Stimulated activated CD4-positive, alpha-beta T cell treated with anti-CD3 and anti-CD28 coated beads, Interleukin-4, amount 100 ng/mL, for 4 hours (primary cell): ENCODE data around the gene UCMA.
"Not testable (repeated sequence)": the region's sequence is repeated elsewhere in the genome, so short reads cannot be mapped to it uniquely, and the experiment has no call there.

ENCODE experiments used
- DNase-seq, 2 experiments: peaks; one replicate each; pipeline ENCODE4 v3.0.0-alpha.2; 2020

Gene UCMA, protein sequence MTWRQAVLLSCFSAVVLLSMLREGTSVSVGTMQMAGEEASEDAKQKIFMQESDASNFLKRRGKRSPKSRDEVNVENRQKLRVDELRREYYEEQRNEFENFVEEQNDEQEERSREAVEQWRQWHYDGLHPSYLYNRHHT

DNA sequence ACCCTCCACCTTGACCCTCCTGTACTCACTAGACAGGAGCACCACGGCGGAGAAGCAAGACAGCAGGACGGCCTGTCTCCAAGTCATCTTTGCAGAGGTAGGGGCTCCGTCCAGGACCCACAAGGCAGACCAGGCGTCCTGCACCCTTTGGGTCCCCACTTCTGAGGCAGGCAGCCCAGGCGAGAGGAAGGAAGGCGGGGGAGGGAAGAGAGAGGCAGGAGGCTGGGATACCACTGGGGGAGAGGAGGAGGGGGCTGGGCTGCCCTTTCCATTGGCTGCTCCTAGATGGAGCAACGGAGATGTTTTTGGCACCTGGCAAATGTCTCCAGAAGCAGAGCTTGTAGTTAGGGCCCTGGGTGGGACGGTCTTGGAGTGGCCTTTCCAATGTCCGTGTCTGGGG, at the start of gene UCMA:
UCMA (minus strand) TSS at position 203 of the 400 bp plus-strand sequence; CDS start at position 87, 116 bp downstream.
- no peak for DNase-seq

DNA sequence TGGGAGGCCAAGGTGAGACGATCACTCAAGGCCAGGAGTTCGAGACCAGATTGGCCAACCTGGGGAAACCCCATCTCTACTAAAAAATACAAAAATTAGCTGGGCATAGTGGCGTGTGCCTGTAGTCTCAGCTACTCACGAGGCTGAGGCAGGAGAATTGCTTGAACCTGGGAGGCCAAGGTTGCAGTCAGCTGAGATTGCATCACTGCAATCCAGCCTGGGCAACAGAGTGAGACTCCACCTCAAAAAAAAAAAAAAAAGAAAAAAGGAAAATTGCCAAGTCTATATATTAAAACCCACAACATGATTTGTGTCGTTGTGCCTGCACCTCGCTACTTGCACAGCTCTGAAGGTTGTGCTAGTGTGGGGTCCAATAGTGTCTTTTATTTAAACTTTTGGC, 48.2 kb upstream of the UCMA start:
- DNase-seq = not testable (repeated sequence)

DNA sequence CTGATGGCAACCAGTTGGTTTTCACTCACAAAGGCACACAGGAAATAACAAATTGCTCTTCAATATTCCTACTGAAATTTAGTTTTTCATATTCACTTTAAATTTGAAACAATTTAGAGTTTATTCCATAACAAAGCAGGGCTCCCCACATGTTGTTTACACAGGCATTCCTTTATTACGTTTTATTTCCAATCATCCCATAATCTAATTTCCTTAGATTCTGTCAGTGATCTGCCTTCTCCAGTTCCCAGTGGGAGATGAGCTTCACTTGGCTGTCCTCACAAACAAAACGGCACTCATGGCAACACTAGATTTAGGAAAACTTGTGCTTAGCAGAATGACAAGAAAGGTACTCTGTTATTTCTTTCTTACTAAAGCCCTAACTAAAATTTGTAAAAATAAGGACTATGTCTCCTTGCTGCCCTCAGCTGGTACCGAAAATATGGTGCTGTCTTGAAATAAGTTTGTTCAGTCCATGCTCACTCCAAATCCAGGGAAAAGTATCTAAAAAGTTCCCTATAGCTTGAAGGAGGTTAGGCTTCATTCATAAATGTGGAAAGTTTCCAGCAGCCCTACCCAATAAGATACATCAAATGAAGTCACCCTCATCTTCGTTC, 42.7 kb upstream of the UCMA start:
- no peak for DNase-seq

DNA sequence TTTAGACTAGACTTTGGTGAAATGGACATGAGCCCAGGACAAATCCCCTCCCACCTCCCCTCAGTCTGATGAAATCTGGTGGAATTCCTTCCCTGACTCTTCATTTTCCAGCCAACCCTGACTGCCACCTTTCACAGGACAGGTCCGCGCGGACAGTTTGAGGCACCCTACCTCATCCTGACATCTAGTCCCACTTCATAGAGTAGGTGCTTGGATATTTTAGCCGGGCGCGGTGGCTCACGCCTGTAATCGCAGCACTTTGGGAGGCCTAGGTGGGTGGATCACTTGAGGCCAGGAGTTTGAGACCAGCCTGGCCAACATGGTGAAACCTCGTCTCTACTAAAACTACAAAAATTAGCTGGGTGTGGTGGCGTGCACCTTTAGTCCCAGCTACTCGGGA, 42.0 kb upstream of the UCMA start:
- not testable (repeated sequence) for DNase-seq

DNA sequence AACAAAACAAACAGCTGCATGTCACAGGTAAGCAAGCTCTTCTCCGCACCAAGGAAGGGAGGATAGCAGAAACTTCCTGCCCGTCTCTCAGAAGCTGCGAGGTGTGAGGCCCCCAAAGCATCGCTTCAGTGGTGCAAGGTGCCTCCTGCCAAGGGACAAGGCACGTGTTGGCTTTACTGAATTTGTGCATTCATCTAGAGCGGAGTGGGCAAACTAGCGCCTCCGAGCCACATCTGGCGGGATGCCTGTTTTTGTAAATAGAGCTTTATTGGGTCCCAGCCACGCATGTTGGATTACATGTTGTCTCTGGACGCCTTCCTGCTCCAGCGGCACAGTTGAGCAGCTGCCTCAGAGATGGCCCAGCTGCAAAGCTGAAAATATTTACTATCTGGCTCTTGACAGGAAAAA, 38.0 kb upstream of the UCMA start:
- no peak for DNase-seq

DNA sequence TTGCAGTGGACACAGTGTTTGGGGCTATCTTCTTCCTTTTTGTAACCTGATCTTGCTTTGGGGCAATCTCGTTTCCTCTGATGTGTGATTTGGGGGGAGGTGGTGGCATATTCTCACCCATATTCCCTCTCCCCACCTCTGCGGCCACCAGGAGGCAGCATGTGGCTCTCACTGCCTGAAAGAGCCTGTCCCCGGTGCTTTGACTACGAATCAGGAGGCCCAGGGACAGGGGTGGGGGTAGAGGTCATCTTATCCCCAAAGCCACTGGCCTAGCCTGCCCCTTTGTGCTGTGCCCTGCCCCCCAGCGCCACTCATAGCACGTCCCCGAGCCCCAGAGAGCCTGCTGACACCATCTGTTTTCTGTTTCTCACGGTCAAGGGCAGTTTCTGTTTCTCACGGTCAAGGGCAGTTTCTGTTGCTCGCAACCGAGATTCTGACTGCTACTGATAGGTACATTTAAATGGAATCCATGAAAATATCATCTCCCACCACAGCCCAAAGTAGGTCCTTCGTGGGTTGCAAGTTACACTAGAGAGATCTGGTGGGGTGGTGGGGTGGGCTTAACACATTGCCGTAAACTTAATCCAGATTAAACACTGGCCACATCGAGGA, 37.5 kb upstream of the UCMA start:
- peak; percentile 24 to 29 for DNase-seq

DNA sequence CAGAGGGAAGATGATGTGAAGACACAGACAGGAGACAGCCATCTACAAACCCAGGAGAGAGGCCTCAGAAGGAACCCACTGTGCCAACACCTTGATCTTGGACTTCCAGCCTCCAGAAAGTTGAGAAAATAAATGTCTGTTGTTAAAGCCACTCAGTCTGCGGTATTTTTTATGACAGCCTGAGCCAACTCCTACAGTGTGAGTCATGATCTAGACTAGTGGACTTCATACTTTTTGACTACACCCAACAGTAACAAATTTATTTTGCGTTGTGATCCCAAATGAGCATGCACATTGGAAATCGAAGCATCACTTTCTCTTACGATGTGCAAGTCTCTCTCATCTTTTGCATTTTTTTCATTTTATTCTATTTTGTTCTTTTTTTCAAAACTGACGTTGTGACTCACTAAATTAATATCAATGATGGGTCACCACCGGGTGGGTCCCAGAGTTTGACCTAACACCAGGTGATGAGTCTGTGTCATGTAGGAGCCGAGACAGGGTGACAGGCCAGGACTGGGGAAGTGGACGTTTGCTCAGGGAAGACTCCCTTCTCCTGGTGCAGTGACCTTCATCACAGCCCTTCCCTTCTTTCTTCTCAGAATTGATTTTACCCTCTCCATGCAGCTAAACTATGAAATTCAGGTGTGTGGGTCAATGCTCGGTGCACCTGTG, 36.8 kb upstream of the UCMA start:
- DNase-seq = no peak

DNA sequence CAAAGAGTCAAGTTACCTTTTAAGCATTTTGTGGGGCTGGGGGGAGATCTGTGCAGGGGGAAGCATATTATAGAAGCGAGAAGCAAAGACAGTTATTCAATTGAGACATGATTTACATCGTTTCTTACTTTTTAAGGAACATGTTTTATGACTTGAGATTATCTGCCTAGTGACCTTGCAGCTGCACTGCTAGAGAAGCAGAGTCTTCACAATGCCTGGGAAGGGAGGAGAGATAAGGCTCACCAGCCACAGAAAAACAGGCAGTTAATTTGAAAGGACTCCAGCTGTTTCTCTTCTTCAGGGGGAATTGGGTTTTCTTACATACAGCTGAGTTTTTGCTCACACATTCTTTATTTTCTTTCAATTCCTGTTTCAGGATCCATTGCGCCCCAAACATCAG, 34.7 kb upstream of the UCMA start:
- no peak for DNase-seq

DNA sequence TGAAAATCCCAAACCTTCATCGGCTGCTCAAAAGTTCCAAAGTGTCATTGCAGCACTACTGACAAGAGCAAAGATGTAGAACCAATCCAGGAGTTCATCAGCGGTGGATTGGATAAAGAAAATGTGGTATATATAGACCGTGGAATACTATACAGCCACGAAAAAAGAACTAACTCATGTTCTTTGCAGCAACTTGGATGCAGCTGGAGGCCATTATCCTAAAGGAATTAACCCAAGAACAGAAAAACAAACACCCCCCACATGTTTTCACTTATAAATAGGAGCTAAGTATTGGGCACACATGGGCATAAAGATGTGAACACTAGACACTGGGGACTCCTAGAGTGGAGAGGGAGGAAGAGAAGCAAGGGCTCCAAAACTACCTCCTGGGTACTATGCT, 34.1 kb upstream of the UCMA start:
- DNase-seq = no peak

DNA sequence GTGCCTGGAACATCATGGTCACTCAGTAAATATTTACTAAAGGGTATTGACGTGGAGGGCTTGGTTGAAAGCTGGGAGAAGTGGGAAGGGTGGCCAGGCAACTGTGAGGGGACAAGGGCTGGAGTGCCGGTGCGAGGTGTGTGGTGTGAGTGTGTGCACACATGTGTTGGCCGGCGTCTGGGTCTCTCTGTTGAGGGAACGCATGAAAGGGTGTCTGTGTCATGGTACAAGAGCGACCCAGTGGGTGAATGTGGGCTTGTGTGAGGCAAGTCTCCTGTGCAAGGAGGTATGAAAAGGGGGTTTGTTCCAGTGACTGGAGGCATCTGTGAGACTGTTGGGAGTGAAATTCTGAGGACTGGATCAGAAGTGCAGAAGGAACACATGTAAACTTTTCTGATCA, 29.4 kb upstream of the UCMA start:
- no peak for DNase-seq

DNA sequence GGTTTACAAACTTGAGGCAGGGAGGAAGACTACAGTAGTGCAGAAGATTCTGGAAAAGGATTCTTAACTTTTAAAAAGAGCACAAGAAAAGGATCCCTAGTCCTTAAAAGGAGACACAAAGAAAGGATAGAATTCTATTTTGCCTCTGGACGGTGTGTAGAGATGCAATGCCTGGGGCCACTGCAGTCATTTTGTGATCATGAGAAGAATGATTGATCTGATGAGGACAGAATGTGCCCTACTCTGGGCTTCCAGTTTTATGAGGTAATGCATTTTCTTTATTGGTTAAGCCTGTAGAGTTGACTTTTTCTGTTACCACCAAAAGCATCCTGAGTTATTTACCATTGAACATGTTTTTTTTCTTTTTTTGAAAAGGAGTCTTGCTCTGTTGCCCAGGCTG, 28.3 kb upstream of the UCMA start:
- no peak for DNase-seq

DNA sequence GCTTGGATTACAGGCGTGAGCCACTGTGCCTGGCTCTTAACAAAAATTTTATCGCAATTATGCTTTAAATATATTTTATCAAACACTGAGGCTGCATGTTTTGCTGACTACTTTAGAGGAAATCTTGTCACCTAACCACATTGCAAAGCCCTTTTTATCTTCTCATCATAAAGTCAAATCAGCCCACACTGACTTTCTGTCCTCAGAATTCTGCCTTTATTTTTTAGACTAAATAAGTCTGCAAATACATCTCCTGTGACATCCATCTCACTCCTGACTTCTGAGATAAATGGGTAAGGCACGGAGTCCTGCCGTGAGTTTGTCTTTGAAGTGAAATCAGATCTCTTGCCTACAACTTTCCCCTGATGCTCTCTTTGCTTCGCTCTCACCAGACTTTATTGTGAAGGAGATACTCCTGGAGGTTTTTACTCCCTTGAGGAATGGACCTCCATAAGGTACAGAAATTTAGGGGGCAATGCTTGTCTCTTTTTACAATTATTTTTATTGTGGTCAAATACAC, 23.5 kb upstream of the UCMA start:
- DNase-seq = no peak

DNA sequence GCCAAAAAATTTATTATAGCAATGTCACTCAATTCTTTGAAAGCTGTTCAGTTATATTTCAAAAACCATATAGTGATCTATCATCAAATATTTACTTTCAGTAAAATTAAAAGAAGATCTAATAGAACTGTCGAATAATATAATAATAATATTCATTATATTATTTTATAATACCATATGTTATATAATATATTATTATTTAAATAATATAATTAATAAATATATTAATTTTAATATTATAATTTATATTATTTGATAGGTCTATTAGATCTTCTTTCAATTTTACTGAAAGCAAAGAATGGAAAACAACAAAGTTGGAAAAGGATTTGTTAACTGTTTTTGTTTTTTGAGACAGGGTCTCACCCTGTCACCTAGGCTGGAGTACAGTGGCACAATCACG, 22.5 kb upstream of the UCMA start:
- no peak for DNase-seq

DNA sequence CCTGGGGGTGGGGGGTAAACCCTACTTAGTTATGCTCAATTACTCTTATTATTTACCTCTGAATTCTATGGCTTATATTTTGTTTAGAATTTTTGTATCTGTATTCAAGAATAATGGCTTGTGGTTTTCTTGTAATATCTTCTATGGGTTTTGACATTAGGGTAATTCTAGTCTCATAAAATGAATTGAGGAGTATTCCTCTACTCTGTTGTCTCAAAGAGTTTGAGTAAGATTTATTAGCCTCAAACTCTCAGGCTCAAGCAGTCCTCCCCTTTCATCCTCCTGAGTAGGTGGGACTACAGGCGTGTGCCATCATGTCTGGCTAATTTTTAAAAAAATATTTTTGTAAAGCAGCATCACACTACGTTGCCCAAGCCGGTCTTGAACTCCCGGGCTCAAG, 19.6 kb upstream of the UCMA start:
- DNase-seq = no peak

DNA sequence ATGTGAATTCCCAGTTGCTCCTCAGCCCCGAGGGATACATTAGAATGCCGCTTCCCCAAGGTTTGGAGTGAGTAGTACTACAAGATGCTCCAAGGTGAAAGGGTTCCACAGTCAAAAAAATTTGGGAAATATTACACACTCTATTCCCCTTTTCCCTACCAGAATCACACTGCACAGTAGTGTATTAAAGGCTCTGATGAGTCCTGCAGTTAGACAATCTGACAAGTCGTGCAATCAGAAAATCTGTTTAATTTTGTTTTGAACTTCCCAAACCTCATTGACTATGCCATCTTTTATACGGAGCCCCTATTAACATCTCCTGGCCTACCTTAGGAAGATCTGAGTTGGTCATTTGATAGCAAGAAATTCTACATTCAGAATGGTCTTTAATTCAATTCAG, 13.6 kb upstream of the UCMA start:
- no peak for DNase-seq

DNA sequence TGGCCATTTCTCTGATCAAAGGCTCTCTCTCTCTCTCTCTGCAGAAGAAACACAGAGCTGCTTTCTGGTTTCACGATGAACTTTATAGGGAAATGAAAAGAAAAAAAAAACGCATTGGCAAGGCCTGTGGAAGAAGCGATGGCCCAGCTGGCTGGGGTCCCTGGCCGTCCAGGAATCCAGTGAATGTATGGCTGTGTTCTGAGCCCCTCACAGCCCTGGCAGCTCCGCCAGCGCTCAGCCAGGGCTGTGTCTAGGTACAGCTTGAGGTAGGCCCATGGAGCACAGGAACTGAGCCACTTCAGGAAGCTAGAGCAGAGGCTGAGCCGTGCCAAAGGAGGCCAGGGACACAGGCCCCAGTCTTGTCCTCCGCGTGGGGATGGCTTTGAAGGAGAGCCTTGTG, 13.1 kb upstream of the UCMA start:
- DNase-seq = no peak

DNA sequence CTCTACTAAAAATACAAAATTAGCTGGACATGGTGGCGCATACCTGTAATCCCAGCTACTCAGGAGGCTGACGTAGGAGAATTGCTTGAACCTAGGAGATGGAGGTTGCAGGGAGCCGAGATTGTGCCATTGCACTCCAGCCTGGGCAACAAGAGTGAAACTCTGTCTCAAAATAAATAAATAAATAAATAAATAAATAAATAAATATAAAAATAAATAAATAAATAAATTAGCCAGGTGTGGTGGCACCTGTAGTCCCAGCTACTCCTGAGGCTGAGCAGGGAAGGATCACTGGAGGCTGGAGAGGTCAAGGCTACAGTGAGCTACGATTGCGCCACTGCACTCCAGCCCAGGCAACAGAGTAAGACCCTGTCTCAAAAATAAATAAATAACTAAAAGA, 8.1 kb upstream of the UCMA start:
- DNase-seq = not testable (repeated sequence)

DNA sequence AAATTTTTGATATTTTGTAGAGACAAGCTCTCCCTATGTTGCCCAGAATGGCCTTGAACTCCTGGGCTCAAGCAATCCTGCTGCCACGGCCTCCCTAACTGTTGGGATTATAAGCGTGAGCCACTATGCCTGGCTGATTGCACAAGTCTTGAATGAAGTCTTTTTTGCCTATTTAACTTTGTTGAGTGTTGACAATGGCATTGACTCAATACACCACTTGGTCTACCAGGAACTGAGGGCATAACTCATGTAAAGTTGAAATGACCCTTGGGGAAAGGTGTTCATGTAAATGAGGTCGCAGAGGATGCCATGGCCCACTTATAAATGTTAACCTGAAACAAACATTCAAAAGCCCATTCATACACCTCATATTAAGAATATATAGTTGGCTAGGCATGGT, 7.4 kb upstream of the UCMA start:
- no peak for DNase-seq

DNA sequence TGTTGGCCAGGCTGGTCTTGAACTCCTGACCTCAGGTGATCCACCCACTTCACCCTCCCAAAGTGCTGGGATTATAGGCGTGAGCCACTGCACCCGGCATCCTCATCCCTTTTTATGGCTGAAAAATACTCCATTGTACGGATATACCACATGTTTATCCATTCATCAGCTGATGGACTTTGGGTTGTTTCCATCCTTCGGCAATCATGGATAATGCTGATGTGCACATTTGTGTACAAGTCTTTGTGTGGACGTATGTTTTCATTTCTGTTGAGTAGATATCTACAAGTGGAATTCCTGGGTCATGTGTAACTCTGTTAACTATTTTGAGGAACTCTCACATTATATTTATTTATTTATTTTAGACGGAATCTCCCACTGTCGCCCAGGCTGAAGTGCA, 5.7 kb upstream of the UCMA start:
- no peak for DNase-seq

DNA sequence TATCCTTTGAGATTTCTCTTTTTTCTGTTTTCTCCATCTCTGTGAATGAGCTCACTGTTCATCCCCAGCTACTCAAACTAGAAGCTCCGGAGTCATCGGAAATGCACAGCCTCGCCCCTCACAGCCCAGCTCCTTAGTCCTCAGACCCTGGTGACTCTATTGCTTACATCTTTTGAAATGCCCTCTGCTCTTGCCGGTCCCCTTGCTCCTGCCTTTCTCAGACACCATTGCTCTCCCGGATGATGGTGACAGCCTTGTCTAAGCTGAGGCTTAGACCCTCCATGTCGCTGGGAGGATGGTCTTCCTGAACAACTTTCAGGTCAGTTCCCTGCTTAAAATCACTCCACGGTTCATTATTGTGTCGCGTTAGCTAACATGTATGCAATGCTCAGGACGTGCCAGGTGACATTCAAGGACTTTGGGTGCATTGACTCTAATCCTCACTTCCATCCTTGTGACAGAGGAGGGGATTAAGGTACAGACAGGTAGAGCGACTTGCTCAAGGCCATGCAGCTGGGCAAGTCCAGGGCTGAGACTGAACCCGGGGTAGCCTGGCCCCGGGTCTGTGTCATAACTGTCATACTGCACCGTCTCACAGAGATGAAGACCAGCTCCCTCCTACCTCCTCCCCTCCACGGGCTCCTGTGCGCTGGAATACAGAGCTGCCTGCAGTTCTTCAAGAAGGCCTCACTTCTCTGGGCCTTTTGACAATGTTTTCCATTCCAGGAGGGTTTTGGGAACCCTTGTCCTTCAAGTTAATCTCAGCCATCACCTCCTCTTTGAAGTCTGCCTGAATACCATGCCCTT, 4.3 kb upstream of the UCMA start:
- no peak for DNase-seq

DNA sequence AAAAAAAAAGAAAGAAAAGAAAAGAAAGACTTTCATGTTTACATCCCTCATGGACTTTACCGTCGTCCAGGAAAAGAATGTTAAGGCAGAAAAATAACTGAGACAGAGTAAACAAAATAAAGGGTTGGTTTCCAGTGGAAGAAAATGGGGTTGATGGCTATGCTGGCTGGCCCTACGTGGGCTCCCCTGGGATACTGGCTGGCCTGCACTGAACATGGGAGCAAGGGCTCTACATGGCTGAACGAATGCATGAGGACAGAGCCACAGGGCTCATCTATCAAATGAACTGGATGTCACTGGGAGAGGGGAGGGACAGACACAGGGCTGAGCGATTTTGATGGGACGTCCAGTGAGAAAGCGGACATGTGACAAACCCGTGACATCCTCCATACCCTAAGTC, 2.5 kb upstream of the UCMA start:
- DNase-seq = no peak

DNA sequence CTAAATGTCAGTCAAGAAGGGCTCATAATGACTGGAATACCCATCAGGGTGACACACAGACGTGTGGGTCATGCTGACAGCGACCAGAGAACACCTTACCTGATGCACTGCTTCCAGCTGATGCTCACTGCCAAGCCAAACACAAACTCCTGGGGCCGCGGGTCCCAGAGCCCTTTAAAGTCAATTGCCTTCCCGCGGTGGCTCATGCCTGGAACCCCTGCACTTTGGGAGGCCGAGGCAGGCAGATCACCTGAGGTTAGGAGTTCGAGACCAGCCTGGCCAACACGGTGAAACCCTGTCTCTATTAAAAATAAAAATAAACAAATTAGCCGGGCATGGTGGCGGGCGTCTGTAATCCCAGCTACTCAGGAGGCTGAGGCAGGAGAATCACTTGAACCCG, 562 bp upstream of the UCMA start:
- not testable (repeated sequence) for DNase-seq

DNA sequence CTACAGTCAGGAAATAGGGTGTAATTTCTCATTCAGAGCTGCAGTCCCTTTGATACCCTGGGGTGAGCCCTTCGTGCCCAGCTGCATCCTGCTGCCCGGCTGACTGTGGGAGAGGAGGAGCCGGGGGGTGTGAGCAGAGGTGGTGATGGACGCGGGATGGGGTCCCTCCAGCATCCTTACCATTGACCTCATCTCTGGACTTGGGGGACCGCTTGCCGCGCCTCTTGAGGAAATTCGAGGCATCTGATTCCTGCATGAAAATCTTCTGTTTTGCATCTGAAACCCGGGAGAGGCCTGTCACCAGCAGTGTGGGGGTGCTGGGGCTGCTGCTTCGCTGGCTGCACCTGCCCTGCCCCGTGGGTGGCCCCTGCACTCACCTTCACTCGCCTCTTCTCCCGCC, 816 bp downstream of the UCMA start:
- DNase-seq = no peak
